Left ventricle myocardium inferior (tissue), 1 donor: Measurements from ENCODE around the gene SPON1. TPM values are rescaled to one million over a fixed set of nuclear protein-coding genes. Genes with fewer than 3 reads are reported as not detected.

Source experiments
- DNase-seq: peaks from one replicate; pipeline ENCODE4 v3.0.0-alpha.2; 2020
- H3K27ac ChIP-seq: fragments of 200-600 bp; replicated peaks from 2 replicates; pipeline ENCODE4 v1.8.0; 2021
- H3K27me3 ChIP-seq: fragments of 200-600 bp; 2 replicates; pipeline ENCODE4 v1.8.0; 2021; ENCODE audit warnings: low read depth
- H3K36me3 ChIP-seq: fragments of 200-600 bp; 2 replicates; pipeline ENCODE4 v1.8.0; 2021
- H3K4me1 ChIP-seq: fragments of 200-600 bp; 2 replicates; pipeline ENCODE4 v1.8.0; 2021
- H3K4me3 ChIP-seq: fragments of 200-600 bp; 2 replicates; pipeline ENCODE4 v1.8.0; 2021; ENCODE audit warnings: mild to moderate bottlenecking, moderate library complexity
- H3K9me3 ChIP-seq: fragments of 200-600 bp; replicated peaks from 2 replicates; pipeline ENCODE4 v1.8.0; 2021
- CTCF ChIP-seq: fragments of 200-600 bp; IDR thresholded peaks from 2 replicates; pipeline ENCODE4 v1.8.0; 2021; ENCODE audit warnings: antibody characterized with exemption, mild to moderate bottlenecking, borderline replicate concordance
- intact Hi-C: fragments of 100-400 bp; cut with micrococcal nuclease; formaldehyde crosslinking; loops from one replicate; pipeline ENCODE4 v1.11.0; 2022
- total RNA-seq: library from RNA; stranded (reverse); fragmentation: NEBNext Ultra II Directional; extraction: Animal tissue kit (Norgen Biotek cat#: 25700); gene quantifications from one replicate; pipeline ENCODE4 v1.2.1, GENCODE V29; 2021
- donor health status: DM: no; HTN: yes; CAD: no; lungs with severe emphysema.

SPON1 gene
- total RNA-seq, 1 donor from 2014 or later, result 9.4 TPM

- Histone ChIP-seq H3K27me3 (peaks cover 28% of the 10 kb centered on the region), H3K9me3 (peaks cover 9% of the 10 kb centered on the region), H3K36me3 (no peaks in the 10 kb centered on the region), H3K4me3 (no peak overlapping the region), H3K4me1 (no peaks in the 10 kb centered on the region), H3K27ac (no peak overlapping the region)
- intact Hi-C loops, result no loop called here
- no peak for DNase-seq
- TF ChIP-seq CTCF, result no peak
Measured at GRCh38 chr11:13940907-13941256, 21.6 kb upstream of the SPON1 start.

GRCh38 chr11:13941775-13942174 is 20.7 kb upstream of the SPON1 start:
- Histone ChIP-seq H3K4me1 (no peaks in the 10 kb centered on the region), H3K36me3 (no peaks in the 10 kb centered on the region), H3K27ac (no peak overlapping the region), H3K9me3 (peaks cover 7% of the 10 kb centered on the region), H3K4me3 (no peak overlapping the region), H3K27me3 (peaks cover 28% of the 10 kb centered on the region)
- DNase-seq, result no peak
- intact Hi-C loops, result no loop called here
- TF ChIP-seq CTCF, result no peak

GRCh38 chr11:13942378-13942777 is 20.1 kb upstream of the SPON1 start:
- H3K9me3 ChIP-seq, result peaks cover 2% of the 10 kb centered on the region
- H3K36me3 ChIP-seq, result no peaks in the 10 kb centered on the region
- DNase-seq, result no peak
- H3K4me1 ChIP-seq, result no peaks in the 10 kb centered on the region
- H3K27ac ChIP-seq, result no peak overlapping the region
- peaks cover 28% of the 10 kb centered on the region for H3K27me3 ChIP-seq
- TF ChIP-seq CTCF, result no peak
- intact Hi-C loops, result no loop called here
- no peak overlapping the region for H3K4me3 ChIP-seq

GRCh38 chr11:13942971-13943381 is 19.5 kb upstream of the SPON1 start:
- intact Hi-C loops, result no loop called here
- Histone ChIP-seq H3K9me3 (no peaks in the 10 kb centered on the region), H3K4me3 (no peak overlapping the region), H3K36me3 (no peaks in the 10 kb centered on the region), H3K27me3 (peaks cover 33% of the 10 kb centered on the region), H3K4me1 (no peaks in the 10 kb centered on the region), H3K27ac (no peak overlapping the region)
- no peak for DNase-seq
- TF ChIP-seq CTCF, result no peak

GRCh38 chr11:13944016-13944415 is 18.5 kb upstream of the SPON1 start:
- no peak for DNase-seq
- peaks cover 42% of the 10 kb centered on the region for H3K27me3 ChIP-seq
- no peaks in the 10 kb centered on the region for H3K36me3 ChIP-seq
- no peak overlapping the region for H3K4me3 ChIP-seq
- intact Hi-C loops, result no loop called here
- no peaks in the 10 kb centered on the region for H3K9me3 ChIP-seq
- TF ChIP-seq CTCF, result no peak
- H3K27ac ChIP-seq, result no peak overlapping the region
- no peaks in the 10 kb centered on the region for H3K4me1 ChIP-seq

- H3K27me3 ChIP-seq, result peaks cover 46% of the 10 kb centered on the region
- no peak for TF ChIP-seq CTCF
- intact Hi-C loops, result no loop called here
- H3K4me1 ChIP-seq, result no peaks in the 10 kb centered on the region
- no peak overlapping the region for H3K27ac ChIP-seq
- H3K4me3 ChIP-seq, result no peak overlapping the region
- no peak for DNase-seq
- H3K36me3 ChIP-seq, result no peaks in the 10 kb centered on the region
- H3K9me3 ChIP-seq, result no peaks in the 10 kb centered on the region
Measured at GRCh38 chr11:13944911-13945425, 17.6 kb upstream of the SPON1 start.
